Progenitor cell of endocrine pancreas (in vitro differentiated cells): ENCODE measurements around the gene RNF114. TPM values are rescaled to one million over a fixed set of nuclear protein-coding genes. Genes with fewer than 3 reads are reported as not detected.
"Not testable (repeated sequence)": the region's sequence is repeated elsewhere in the genome, so short reads cannot be mapped to it uniquely, and the experiment has no call there.

ENCODE experiments used
- DNase-seq: peaks from one replicate; pipeline ENCODE4 v3.0.0; 2021; ENCODE audit warnings: low spot score; ENCODE audit not compliant: unreplicated experiment
- H3K27ac Mint-ChIP-seq: 2 replicates; pipeline ENCODE4 v1.8.0; 2021; ENCODE audit warnings: mild to moderate bottlenecking, moderate library complexity, mixed read lengths
- H3K27me3 Mint-ChIP-seq: 2 replicates; pipeline ENCODE4 v1.8.0; 2021; ENCODE audit warnings: mixed read lengths
- H3K36me3 Mint-ChIP-seq: 2 replicates; pipeline ENCODE4 v1.8.0; 2022; ENCODE audit warnings: mixed read lengths; ENCODE audit not compliant: insufficient read depth
- H3K4me1 Mint-ChIP-seq: 2 replicates; pipeline ENCODE4 v1.8.0; 2021; ENCODE audit warnings: low read depth, mixed read lengths
- H3K4me3 Mint-ChIP-seq: 2 replicates; pipeline ENCODE4 v1.8.0; 2021; ENCODE audit warnings: low read depth, mild to moderate bottlenecking, moderate library complexity, mixed read lengths
- H3K9me3 Mint-ChIP-seq: 2 replicates; pipeline ENCODE4 v1.8.0; 2021; ENCODE audit warnings: low read depth, mixed read lengths
- CTCF ChIP-seq: fragments of 200-600 bp; sonication (generic); IDR thresholded peaks from one replicate; pipeline ENCODE4 v1.5.0; 2021; ENCODE audit warnings: antibody characterized with exemption, mild to moderate bottlenecking; ENCODE audit not compliant: unreplicated experiment
- total RNA-seq: library from RNA; stranded (reverse); gene quantifications from 2 replicates; pipeline ENCODE4 v1.2.1, GENCODE V29; 2021

Gene RNF114
- total RNA-seq, 1 donor from 2014 or later: 56.6 TPM

DNA sequence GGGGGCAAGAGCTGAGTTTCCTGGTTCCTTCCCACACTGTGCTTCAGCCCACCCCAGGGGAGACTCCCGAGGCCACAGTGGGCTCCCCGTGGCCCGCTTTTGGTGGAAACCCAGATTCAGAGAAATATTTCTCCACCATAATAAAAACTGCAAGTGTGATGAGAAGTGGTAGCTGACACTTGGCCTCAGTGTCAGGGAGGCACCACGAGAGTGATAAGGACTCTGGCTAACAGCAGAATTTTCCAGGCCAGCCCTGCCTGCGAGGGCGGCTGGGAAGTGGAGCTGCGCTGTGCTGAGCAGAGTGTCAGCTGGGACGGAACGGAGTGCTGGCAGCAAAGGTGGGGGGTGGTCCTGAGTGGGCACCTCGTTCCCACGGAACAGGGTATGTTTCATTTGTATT is 43.4 kb upstream of the RNF114 start:
- Mint-ChIP-seq H3K9me3 (no peaks in the 10 kb centered on the region), H3K4me3 (no peak overlapping the region), H3K36me3 (peaks cover 1% of the 10 kb centered on the region), H3K27ac (no peak overlapping the region), H3K4me1 (peaks cover 11% of the 10 kb centered on the region), H3K27me3 (no peaks in the 10 kb centered on the region)
- TF ChIP-seq CTCF: no peak
- no peak for DNase-seq

- Mint-ChIP-seq H3K27me3 (no peaks in the 10 kb centered on the region), H3K9me3 (no peaks in the 10 kb centered on the region), H3K4me1 (peaks cover 8% of the 10 kb centered on the region), H3K36me3 (peaks cover 1% of the 10 kb centered on the region), H3K4me3 (no peak overlapping the region), H3K27ac (no peak overlapping the region)
- no peak for DNase-seq
- TF ChIP-seq CTCF: no peak
These were observed 42.7 kb upstream of the RNF114 start for GRCh38 chr20:49893242-49894072.

DNA sequence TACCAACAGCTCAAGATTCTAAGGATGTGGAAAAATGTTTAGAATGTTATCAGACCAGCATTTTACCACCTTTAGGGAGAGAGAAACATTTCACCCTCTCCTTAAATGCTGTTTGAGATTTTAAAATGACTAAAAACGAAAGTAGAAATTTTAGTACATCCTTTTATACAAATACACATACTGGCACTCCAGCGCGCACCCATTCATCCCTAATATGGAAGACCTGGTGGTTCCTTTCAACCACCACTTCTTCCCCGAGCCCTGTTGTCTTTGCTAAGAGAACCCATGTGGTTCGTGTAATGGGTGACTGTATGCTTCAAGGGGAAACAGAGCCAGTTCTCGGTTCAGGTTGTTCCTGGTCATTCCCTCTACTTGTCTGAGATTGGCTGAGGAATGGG is 42.1 kb upstream of the RNF114 start:
- DNase-seq: no peak
- no peaks in the 10 kb centered on the region for H3K27me3 Mint-ChIP-seq
- no peaks in the 10 kb centered on the region for H3K9me3 Mint-ChIP-seq
- no peak overlapping the region for H3K27ac Mint-ChIP-seq
- no peak overlapping the region for H3K4me3 Mint-ChIP-seq
- H3K4me1 Mint-ChIP-seq: peaks cover 6% of the 10 kb centered on the region
- no peaks in the 10 kb centered on the region for H3K36me3 Mint-ChIP-seq
- no peak for TF ChIP-seq CTCF

DNA sequence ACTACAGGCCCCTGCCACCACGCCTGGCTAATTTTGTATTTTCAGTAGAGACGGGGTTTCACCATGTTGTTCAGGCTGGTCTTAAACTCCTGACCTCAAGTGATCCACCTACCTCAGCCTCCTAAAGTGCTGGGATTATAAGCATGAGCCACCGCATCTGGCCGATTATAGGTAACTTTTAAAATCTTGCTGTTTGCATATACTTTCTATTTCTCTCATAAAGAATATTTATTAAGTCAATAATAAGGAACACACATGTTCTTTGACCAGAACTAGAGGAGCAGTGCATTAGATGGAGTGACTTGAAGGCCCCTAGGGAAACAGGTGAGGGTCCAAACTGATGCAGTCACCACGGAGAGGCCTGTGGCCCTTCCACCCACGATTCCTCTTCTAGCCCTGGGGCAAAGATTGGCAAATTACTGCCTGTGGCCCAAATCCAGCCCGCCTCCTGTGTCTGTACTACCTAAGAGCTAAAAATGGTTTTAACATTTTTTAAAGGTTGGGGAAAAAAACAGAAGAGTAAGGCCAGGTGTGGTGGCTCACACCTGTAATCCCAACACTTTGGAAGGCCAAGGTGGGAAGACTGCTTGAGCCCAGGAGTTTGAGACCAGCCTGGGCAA is 40.6 kb upstream of the RNF114 start:
- H3K27ac Mint-ChIP-seq: peak overlapping the region; percentile 41
- not testable (repeated sequence) for H3K4me3 Mint-ChIP-seq, H3K4me1 Mint-ChIP-seq, H3K9me3 Mint-ChIP-seq, DNase-seq, H3K36me3 Mint-ChIP-seq, H3K27me3 Mint-ChIP-seq

GRCh38 chr20:49896204-49896603 is 40.0 kb upstream of the RNF114 start:
- Mint-ChIP-seq H3K27me3 (no peaks in the 10 kb centered on the region), H3K27ac (no peak overlapping the region), H3K36me3 (no peaks in the 10 kb centered on the region), H3K4me1 (peaks cover 2% of the 10 kb centered on the region), H3K9me3 (no peaks in the 10 kb centered on the region), H3K4me3 (no peak overlapping the region)
- no peak for TF ChIP-seq CTCF
- DNase-seq: no peak
